Dermis microvascular lymphatic vessel endothelial cell (primary cell): ENCODE measurements around the gene GJC2. TPM values are rescaled to one million over a fixed set of nuclear protein-coding genes. Genes with fewer than 3 reads are reported as not detected.

Source experiments
- DNase-seq, 2 donors: peaks; one replicate each; pipeline versions ENCODE4 v3.0.0 to v3.0.0-alpha.2; 2010; ENCODE audit warnings: low read depth in 2 of 2
- total RNA-seq: library from RNA; depleted of rRNA; stranded (reverse); fragments of >200 nt; gene quantifications from 2 replicates; pipeline ENCODE4 v1.2.1, GENCODE V29; 2014

The GJC2 gene
- total RNA-seq, 1 donor from 2014 or later = 8.0 TPM

GRCh38 chr1:228112617-228113016 is 37.1 kb upstream of the GJC2 start:
- no peak for DNase-seq

GRCh38 chr1:228114827-228115226 is 34.9 kb upstream of the GJC2 start:
- DNase-seq = no peak

- no peak for DNase-seq
Observed at GRCh38 chr1:228117335-228117734, 32.4 kb upstream of the GJC2 start.

- no peak for DNase-seq
Observed at GRCh38 chr1:228118040-228118439, 31.7 kb upstream of the GJC2 start.

- no peak for DNase-seq
Observed at GRCh38 chr1:228120351-228120750, 29.4 kb upstream of the GJC2 start.

GRCh38 chr1:228120857-228121489 is 28.8 kb upstream of the GJC2 start:
- DNase-seq = no peak

- no peak for DNase-seq
Observed at GRCh38 chr1:228122921-228123441, 26.7 kb upstream of the GJC2 start.

GRCh38 chr1:228123505-228123904 is 26.2 kb upstream of the GJC2 start:
- DNase-seq = no peak

- no peak for DNase-seq
Observed at GRCh38 chr1:228125185-228125584, 24.5 kb upstream of the GJC2 start.

- no peak for DNase-seq
Observed at GRCh38 chr1:228131766-228132165, 18.0 kb upstream of the GJC2 start.

GRCh38 chr1:228134591-228134990 is 15.1 kb upstream of the GJC2 start:
- no peak for DNase-seq

GRCh38 chr1:228136901-228137300 is 12.8 kb upstream of the GJC2 start:
- no peak for DNase-seq

- no peak for DNase-seq
Observed at GRCh38 chr1:228139406-228139930, 10.3 kb upstream of the GJC2 start.

- peak; percentile 98 to 100 for DNase-seq
Observed at GRCh38 chr1:228139931-228140723, 9.6 kb upstream of the GJC2 start, which contains the start of gene GUK1. Gene GUK1 (plus strand): TSS chr1:228140279. CDS start chr1:228140303, 24 bp downstream.

GRCh38 chr1:228140724-228141225 is 9.0 kb upstream of the GJC2 start:
- DNase-seq = no peak

- peak in 1 of 2 donors; percentile 47 for DNase-seq
Observed at GRCh38 chr1:228141226-228142044, 8.3 kb upstream of the GJC2 start.

GRCh38 chr1:228142155-228142691 is 7.5 kb upstream of the GJC2 start:
- DNase-seq = no peak

- no peak for DNase-seq
Observed at GRCh38 chr1:228142701-228143136, 7.0 kb upstream of the GJC2 start.

GRCh38 chr1:228143480-228144192 is 6.1 kb upstream of the GJC2 start:
- DNase-seq = no peak

- DNase-seq = no peak
Observed at GRCh38 chr1:228144193-228144992, 5.3 kb upstream of the GJC2 start.
